GM21737 (cell line): ENCODE data around the gene ATP6V1F.

Experiments
- ATAC-seq: cut with Tn5 transposase; IDR thresholded peaks from one replicate; pipeline ENCODE4 v1.9.1; 2021; ENCODE audit warnings: mild to moderate bottlenecking, moderate library complexity; ENCODE audit not compliant: unreplicated experiment

The ATP6V1F gene

GRCh38 chr7:128835231-128835751 lies 27.4 kb upstream of the ATP6V1F start:
- no peak for ATAC-seq

DNA sequence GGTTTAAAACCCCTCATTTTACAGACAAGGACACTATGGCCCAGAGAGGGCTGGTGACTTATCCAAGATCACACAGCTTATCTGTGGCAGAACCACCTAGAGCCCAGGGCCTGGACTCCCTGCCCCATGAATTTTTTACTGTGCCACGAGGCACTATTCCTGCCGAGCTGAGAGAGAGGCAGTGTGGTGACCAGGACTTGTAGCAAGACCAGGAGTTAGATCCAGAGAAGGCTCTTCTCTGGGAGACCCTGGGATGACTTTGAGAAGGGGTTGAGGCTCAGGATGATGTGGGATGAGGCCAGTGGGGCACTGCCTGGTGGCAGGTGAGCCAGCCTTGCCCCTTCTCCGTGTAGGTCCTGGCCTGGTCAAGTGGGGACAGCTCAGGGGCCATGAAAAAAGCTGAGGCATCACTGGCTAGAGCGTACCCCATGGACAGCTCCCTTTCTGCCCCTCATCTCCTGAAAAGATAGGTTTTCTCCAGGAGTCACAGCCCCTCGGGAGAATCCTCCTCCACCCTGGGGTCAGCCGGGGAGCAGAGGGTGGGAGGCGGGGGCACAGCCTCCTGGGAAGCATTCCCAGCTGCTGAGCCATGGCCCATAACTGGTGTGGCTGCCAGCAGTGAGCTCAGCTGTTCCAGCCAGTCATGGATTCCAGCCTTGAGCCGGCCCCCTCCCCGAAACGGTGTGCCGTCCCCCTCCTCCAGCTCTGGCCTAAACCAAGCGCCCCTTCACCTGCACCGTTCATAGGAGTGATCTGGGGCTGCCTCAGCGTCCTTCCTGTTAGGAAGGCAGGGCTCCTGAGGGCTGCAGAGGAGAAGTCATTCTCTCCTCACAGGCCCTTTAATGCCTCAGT lies 26.6 kb upstream of the ATP6V1F start:
- ATAC-seq: no peak

DNA sequence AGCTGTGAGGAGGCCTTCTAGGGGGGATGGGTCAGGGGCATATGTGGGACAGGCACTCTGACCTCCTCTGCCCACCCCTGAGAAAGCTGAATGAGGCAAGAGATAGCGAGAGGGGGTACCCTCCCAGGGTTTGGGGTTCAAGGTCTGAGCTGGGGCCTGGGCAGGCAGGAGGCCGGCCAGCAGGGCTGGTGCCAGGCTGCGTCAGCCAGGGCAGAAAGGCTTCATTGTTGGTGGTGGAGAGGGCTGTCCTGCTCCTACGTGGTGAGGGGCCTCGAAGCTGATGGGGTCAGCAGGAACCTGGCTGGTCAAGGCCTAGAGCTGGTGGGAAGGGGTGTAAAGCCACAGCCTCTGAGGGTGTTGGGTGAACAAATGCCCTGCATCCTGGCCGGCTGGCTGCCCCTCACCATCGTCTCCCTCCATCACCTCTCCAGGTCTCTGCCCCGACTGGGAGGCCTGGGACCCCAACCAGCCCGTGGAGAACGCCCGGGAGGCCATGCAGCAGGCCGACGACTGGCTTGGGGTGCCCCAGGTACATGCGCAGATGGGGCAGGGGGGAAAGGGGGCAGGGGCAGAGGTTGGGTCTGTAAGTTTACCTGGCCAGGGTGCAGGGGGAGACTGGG lies 25.8 kb upstream of the ATP6V1F start:
- ATAC-seq: no peak

GRCh38 chr7:128837521-128837921 lies 25.1 kb upstream of the ATP6V1F start:
- no peak for ATAC-seq

DNA sequence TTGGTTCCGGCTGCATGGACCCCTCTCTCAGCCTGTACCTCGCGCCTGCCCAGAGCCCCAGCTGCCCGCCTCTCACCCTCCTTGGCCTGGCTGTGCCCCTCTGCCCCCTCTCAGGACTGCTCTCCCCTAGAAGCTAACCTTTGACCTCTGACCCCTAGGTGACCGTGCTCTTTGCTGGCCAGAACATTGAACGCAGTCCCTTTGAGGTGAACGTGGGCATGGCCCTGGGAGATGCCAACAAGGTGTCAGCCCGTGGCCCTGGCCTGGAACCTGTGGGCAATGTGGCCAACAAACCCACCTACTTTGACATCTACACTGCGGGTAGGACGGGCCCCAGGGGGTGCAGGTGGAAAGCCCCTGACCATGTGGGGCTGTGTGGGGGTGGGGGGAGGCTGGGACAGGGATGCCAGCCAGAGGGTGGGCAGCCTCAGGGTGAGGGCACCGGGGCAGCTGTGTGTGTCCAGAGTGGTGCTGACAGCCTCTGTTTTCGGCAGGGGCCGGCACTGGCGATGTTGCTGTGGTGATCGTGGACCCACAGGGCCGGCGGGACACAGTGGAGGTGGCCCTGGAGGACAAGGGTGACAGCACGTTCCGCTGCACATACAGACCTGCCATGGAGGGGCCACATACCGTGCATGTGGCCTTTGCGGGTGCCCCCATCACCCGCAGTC lies 24.4 kb upstream of the ATP6V1F start:
- ATAC-seq: no peak

GRCh38 chr7:128838981-128839731 lies 23.5 kb upstream of the ATP6V1F start:
- no peak for ATAC-seq

DNA sequence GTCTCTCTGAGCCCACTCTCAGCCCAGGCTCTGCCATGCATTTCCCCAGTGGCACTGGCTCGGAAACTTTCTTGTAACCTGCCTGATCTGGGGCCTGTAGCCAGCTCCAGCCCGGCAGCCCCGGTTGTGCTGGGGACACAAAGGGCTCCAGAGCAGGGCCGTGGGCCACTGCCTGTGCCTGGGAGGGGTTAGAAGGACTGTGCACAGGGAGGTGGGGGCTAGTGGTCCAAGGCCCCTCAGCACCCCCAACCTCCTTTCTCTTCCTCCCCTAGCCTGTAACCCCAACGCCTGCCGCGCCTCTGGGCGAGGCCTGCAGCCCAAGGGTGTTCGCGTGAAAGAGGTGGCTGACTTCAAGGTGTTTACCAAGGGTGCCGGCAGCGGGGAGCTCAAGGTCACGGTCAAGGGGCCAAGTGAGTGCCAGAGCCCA lies 22.9 kb upstream of the ATP6V1F start:
- ATAC-seq: no peak

GRCh38 chr7:128840326-128841170 lies 22.1 kb upstream of the ATP6V1F start:
- no peak for ATAC-seq

GRCh38 chr7:128841171-128841690 lies 21.4 kb upstream of the ATP6V1F start:
- no peak for ATAC-seq

- no peak for ATAC-seq
Measured at GRCh38 chr7:128841921-128842673, 20.6 kb upstream of the ATP6V1F start.

GRCh38 chr7:128842674-128843641 lies 19.7 kb upstream of the ATP6V1F start:
- ATAC-seq: no peak

DNA sequence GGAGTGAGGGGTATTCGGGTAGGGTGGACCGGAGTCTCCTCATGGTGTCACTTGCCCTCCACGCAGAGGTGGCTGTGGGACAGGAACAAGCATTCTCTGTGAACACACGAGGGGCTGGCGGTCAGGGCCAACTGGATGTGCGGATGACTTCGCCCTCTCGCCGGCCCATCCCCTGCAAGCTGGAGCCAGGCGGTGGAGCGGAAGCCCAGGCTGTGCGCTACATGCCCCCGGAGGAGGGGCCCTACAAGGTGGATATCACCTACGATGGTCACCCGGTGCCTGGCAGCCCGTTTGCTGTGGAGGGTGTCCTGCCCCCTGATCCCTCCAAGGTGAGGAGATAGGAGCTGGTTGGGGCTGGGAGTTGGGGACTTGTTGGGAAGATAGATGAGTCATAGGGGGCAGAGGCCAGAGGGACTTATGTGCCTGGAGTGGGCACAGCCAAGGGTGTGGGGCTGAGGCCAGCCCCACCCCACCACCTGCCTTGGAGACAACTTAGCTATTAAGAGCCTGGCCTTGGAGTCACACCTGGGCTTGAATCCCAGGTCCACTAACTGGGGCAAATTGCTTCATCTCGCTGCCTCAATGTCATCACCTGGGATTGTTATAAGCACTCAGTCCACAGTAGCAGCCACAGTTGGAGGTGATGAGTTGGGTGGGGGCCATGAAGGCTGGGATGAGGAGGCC lies 18.6 kb upstream of the ATP6V1F start:
- no peak for ATAC-seq

DNA sequence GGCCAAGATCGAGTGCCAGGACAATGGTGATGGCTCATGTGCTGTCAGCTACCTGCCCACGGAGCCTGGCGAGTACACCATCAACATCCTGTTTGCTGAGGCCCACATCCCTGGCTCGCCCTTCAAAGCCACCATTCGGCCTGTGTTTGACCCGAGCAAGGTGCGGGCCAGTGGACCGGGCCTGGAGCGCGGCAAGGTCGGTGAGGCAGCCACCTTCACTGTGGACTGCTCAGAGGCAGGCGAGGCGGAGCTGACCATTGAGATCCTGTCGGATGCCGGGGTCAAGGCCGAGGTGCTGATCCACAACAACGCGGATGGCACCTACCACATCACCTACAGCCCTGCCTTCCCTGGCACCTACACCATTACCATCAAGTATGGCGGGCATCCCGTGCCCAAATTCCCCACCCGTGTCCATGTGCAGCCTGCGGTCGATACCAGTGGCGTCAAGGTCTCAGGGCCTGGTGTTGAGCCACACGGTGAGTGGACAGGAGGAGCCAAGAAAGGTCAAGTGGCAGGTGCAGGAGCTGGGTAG lies 17.8 kb upstream of the ATP6V1F start:
- ATAC-seq: no peak

- ATAC-seq: no peak
Measured at GRCh38 chr7:128845475-128845874, 17.2 kb upstream of the ATP6V1F start.

DNA sequence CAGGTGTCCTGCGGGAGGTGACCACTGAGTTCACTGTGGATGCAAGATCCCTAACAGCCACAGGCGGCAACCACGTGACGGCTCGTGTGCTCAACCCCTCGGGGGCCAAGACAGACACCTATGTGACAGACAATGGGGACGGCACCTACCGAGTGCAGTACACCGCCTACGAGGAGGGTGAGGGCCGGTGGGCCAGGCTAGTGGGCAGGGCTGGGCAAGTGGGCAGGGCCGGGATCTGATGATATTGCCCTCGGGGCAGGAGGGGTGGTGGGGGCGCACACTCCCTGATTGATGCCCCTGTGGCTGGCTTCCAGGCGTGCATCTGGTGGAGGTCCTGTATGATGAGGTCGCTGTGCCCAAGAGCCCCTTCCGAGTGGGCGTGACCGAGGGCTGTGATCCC lies 16.7 kb upstream of the ATP6V1F start:
- ATAC-seq: no peak

DNA sequence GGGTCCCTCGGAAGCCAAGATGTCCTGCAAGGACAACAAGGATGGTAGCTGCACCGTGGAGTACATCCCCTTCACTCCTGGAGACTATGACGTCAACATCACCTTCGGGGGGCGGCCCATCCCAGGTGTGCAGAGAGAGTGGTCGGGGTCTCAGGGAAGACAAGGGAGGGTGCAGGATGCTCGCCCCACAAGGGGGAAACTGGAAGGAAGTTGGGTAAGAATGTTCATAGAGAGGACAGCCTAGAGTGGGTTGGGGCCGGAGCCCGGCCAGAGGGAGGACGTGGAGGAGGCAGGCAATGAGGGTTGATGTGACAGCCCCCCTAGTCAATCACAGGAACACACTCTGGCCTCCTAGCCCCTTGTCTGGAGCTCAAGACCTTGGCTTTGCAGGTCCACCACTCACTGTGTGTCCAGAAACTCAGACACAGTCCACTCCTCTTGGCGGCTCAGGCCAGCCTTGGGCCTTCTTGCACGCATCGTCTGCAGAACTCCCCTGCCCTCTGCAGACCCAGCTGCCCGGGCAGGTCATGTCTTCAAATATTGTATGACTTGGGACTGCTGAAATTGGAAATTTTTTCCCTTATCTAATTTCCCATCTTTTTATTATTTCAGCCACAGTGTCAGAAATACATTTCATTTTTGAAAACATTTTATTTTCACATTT lies 15.7 kb upstream of the ATP6V1F start:
- ATAC-seq: no peak
